HG02588 (cell line): ENCODE measurements around the gene ATAD2B.
"Not testable (repeated sequence)": the region's sequence is repeated elsewhere in the genome, so short reads cannot be mapped to it uniquely, and the experiment has no call there.

ENCODE experiments used
- ATAC-seq: cut with Tn5 transposase; IDR thresholded peaks from one replicate; pipeline ENCODE4 v1.9.1; 2021; ENCODE audit warnings: mild to moderate bottlenecking, moderate library complexity; ENCODE audit not compliant: unreplicated experiment

Gene ATAD2B

GRCh38 chr2:23753291-23754010 is 173.5 kb downstream of the ATAD2B start:
- ATAC-seq = no peak

- no peak for ATAC-seq
Observed at GRCh38 chr2:23751747-23752265, 175.1 kb downstream of the ATAD2B start.

DNA sequence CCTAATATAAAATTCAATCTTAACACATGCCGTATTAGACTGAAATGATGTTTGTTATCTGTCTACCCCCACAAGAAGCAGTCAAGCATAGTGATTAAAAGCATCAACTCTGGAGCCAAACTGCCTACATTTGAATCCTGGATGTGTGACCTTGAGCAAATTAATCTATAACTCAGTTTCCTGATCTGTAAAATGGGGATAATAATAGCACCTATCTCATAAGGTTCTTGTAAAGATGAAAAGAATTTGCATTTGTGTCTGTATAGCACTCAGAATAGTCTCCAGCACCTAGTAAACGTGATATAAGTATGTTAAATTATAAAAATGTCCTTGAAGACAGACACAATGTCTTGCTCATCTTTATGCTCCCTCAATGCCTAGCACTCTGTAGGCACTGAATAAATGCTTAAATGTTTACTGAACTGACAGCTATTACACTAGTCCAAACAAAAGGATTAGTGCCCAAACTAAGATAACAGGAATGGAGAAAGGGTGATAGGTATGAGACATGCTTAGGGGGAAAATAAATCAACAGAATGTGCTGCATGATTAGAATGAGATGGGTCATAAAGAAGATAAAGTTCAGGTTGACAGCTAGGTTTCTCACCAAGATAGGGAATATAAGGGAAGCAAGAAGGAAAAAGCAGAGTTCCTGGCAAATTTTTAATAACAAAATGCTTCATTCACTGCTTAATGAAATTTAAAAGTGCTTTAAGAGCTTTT is 180.6 kb downstream of the ATAD2B start:
- ATAC-seq = no peak

DNA sequence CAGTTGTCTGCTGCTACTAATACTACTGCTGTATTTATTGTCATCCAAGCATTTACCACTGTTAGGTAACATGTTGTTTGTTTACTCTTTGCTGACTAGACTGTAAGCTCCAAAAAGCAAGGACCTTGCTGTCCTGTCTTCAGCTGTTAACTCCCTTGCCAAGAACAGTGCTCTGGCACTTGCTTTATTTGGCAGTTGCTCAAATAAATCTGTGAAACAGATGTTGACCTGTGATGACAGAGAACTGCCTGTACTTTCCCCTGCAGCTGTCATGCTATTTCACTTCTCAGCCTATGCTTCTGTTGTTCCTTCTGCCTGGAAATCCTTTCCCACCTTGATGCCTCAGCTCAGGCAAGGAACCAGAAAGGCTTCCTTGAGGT is 181.2 kb downstream of the ATAD2B start:
- ATAC-seq = no peak

DNA sequence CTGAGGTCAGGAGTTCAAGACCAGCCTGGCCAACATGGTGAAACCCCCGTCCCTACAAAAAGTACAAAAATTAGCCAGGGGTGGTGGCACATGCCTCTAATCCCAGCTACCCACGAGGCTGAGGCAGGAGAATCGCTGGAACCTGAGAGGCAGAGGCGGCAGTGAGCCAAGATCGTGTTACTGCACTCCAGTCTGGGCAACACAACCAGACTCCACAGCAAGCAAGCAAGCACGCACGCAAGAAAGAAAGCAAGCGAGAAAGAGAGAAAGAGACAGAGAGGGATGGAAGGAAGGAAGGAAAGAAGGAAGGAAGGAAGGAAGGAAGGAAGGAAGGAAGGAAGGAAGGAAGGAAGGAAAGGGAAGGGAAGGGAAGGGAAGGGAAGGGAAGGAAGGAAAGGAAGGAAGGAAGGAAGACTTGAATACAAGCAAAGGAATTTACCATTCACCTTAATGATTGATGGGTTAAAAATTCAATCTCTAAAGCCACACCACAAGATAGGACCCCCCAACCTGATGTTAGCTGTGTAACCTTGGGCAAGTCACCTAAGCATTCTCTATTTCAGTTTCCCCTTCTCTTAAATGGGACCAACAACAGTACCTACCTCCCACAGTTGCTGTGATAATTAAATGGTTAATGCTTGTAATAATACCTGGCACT is 181.7 kb downstream of the ATAD2B start:
- ATAC-seq = no peak

DNA sequence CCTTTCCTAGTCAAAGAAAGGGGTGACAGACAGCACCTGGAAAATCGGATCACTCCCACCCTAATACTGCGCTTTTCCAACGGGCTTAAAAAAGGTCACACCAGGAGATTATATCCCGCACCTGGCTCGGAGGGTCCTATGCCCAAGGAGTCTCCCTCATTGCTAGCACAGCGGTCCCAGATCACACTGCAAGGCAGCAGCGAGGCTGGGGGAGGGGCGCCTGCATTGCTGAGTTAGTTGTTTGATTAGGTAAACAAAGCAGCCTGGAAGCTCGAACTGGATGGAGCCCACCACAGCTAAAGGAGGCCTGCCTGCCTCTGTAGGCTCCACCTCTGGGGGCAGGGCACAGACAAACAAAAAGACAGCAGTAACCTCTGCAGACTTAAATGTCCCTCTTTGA is 190.1 kb downstream of the ATAD2B start:
- ATAC-seq = not testable (repeated sequence)

GRCh38 chr2:23734416-23734815 is 192.5 kb downstream of the ATAD2B start:
- ATAC-seq = no peak

DNA sequence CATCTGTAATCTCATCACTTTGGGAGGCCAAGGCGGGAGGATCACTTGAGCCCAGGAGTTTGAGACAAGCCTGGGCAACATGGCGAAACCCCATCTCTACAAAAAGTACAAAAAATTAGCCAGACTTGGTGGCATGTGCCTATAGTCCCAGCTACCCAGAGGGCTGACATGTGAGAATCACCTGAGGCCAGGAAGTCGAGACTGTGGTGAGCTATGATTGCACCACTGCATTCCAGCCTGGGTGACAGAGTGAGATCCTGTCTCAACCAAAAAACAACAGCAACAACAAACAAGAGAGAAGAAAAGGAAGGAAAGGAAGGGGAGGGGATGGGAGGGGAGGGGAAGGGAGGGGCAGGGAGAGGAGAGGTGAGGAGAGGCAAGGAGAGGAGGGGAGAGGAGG is 203.9 kb downstream of the ATAD2B start:
- ATAC-seq = not testable (repeated sequence)

DNA sequence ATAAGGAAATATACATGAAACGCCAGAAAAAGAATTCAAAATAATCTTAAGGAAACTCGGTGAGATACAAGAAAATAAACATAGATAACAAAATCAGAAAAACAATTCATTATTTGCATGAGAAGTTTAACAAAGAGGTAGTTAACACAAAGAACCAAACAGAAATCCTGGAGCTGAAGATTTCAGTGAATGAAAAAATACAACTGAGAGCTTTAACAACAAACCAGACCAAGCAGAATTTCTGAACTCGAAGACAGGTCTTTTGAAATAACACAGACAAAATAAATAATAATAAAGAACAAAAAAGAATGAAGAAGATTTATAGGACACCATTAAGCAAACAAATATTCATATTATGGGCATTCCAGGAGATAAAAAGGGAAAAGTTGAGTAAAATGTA is 204.7 kb downstream of the ATAD2B start:
- ATAC-seq = no peak

- ATAC-seq = no peak
Observed at GRCh38 chr2:23721454-23721826, 205.5 kb downstream of the ATAD2B start.

DNA sequence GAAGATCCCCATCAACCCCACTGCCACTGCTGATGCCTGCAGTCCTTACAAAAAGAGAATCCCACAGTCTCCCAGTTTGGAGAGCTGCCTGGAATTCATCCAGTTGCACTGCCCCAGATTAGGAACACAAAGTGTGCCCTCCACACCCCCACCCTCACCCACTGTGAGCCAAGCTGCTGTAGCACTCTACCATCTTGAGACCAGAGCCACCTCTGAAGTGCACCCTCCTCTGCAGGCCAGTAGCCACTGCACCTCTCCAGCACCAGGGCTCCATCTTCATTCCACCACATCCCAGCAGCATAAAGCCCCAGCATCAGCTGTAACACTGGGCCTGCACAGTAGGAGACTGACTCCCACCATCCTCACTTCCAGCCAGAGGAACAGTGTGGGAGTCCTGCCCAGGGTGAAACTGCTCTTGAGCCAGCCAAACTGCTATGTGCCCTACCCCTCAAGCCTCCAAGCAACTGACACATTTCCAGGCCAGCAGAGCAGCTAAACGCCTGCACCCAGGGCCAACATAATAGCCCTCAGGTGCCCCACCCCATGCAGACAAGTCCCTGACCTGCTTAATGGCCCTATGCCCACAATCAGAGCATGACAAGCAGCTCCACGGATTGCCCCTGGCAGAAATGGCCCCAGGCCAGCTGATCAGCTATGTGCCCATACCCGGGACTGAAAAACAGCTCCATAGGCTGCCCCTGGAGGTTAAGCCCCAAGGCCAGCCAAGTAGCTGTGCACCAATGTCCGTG is 206.0 kb downstream of the ATAD2B start:
- no peak for ATAC-seq

GRCh38 chr2:23719716-23720115 is 207.2 kb downstream of the ATAD2B start:
- no peak for ATAC-seq

- ATAC-seq = no peak
Observed at GRCh38 chr2:23718931-23719700, 207.8 kb downstream of the ATAD2B start.

GRCh38 chr2:23713351-23713750 is 213.6 kb downstream of the ATAD2B start:
- ATAC-seq = no peak

DNA sequence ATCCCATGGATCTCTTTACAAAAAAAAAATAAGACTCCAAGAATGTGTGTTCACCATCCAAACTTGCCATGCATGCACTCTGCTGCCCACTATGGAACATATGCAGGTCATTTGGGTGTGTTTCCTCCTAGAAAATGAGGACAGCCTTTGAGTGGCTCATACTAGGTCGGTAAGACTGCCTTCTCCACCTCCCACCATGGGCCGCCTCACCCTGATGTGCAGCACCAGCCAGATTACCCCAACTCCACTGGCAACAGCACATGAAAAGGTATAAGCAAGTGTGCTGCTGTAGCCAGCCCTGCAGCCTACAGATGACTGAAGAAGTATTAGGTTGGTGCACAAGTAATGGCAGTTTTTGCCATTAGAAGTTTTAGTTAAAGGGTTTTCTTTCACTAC is 214.2 kb downstream of the ATAD2B start:
- ATAC-seq = no peak

DNA sequence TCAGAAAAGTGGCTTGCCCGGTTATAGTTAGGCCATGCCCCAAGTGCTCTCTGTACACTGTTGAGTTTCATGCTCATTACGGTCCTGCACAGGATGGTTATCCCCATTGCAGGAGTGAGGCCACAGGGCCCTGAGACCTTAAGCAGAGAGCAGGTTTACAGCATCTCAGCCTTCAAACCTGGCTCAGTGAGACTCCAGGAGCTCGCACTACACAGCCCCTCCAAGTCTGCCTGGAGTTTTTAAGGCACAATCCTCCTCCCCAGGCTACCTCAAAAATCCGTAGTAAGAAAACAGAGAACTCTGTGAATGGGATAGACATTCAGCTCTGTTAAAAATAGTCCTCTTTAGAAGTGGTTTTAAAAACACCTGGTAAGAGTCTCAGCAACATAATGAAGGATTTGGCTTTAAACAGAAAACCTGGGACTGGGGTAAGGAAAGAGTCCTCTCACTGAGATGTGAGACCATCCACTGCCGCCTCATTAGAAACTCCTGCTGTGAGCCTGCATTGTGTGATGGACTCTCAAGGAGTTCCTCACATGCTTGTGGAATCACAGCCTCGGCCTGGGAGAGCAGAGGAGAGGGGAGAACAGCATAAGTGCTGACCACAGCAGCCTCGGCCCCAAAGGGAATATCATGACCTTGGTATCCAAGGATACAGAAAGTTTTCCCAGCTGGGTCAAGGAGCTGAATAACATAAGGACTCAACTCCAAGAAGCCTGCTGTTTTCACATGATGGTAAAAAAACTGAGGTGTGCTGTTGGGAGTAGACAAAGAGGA is 214.8 kb downstream of the ATAD2B start:
- no peak for ATAC-seq

DNA sequence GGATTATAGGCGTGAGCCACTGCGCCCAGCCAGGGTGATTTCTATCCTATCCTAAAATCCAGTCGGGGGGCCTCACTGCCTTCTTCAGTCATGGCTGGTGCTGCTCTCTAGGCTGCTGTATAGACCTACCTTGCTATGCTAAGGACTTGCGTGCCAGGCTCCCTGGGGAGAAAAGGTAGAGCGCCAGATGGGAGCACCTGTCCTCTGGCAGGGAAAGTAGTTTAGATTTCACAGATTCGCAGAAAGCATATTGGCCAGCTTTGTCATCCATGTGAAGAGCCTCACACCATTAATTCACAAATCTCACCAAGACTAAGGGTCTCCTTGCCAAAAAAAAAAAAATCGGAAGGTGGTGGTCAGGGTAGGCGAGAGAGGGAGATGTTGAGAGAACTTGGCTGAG is 217.6 kb downstream of the ATAD2B start:
- ATAC-seq = no peak

- ATAC-seq = no peak
Observed at GRCh38 chr2:23708771-23709170, 218.2 kb downstream of the ATAD2B start.

DNA sequence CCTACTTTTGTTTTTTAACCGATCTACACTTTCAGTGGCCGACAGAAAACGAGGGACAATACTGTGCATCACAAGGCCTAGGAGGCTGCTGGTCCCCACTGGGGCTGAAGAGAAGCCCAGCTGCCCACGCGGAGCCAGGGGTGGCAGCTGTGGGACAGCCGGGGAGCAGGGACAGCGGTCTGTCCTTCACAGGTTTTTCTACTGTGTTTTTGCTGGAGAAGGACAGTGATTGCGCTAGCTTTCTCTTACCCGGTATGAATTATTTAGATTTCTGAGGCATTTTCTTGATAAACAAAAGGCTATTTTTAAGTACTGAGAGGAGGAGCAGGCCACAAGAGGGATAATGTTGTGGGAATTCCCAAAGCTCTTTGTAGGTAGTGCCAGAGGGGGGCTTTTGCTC is 219.8 kb downstream of the ATAD2B start:
- no peak for ATAC-seq

DNA sequence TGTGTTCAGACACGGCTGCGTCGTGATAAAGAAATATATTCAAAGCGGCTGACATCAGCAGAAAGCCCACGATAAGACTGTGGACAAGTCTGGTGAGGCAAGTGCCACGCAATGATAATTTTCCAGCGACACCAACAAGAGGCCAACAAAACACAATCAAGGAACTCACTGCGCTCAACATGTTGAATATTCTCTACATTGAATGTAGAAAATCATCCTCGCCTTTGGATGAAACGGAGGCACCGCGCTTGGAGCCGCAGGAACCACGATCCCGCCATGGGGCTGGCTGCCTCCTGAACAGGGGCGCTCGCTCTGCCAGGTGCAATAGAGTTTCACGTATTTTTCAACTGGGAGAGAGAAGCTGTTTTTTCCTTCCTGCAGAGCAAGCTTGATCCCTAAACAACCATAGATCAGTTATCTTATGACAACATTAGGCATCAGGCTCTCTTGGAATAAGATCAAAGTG is 220.3 kb downstream of the ATAD2B start:
- ATAC-seq = no peak
